Upper lobe of left lung (tissue), 6 donors: ENCODE data around the gene TWNK. TPM values are rescaled to one million over a fixed set of nuclear protein-coding genes. Genes with fewer than 3 reads are reported as not detected.
A peak's percentile ranks its signal among the peaks of the same experiment; 100 is the strongest.
"Not testable (repeated sequence)": the region's sequence is repeated elsewhere in the genome, so short reads cannot be mapped to it uniquely, and the experiment has no call there.

Experiments used
- ATAC-seq, 2 donors: fragments of 200-7000 bp; cut with Tn5 transposase; one replicate each; pipeline ENCODE4 v1.9.1; 2022; ENCODE audit warnings: mild to moderate bottlenecking in 2 of 2, moderate library complexity in 2 of 2; ENCODE audit not compliant: low FRiP score in 2 of 2
- DNase-seq, 2 donors: peaks; one replicate each; pipeline ENCODE4 v3.0.0-alpha.2; 2019 to 2020
- H3K27ac ChIP-seq, 4 donors: fragments of 200-600 bp; sonication (generic); one replicate each; pipeline ENCODE4 v1.5.1; 2016 to 2019
- H3K27me3 ChIP-seq, 4 donors: fragments of 200-600 bp; sonication (generic); one replicate each; pipeline ENCODE4 v1.5.1; 2017 to 2019
- H3K36me3 ChIP-seq, 4 donors: fragments of 200-600 bp; sonication (generic); one replicate each; pipeline ENCODE4 v1.5.1; 2016 to 2019
- H3K4me1 ChIP-seq, 4 donors: fragments of 200-600 bp; sonication (generic); one replicate each; pipeline ENCODE4 v1.5.1; 2018 to 2019
- H3K4me3 ChIP-seq, 4 donors: fragments of 200-600 bp; sonication (generic); one replicate each; pipeline ENCODE4 v1.5.1; 2017 to 2019; ENCODE audit warnings: mild to moderate bottlenecking in 2 of 4, moderate library complexity in 1 of 4
- H3K9me3 ChIP-seq, 4 donors: fragments of 200-600 bp; sonication (generic); one replicate each; pipeline ENCODE4 v1.5.1; 2018 to 2019
- CTCF ChIP-seq, 6 experiments: fragments of 450-650 bp in 4 of 6; fragments of 200-600 bp in 2 of 6; sonication (generic) in 2 of 6; IDR thresholded peaks; one replicate each; pipeline ENCODE4 v1.5.1; 2016 to 2019; ENCODE audit warnings: antibody characterized with exemption in 6 of 6
- EP300 ChIP-seq, 4 donors: sonication (generic); formaldehyde crosslinking; IDR thresholded peaks; one replicate each; pipeline ENCODE4 v1.5.1; 2017; ENCODE audit warnings: antibody characterized with exemption in 4 of 4, control low read depth in 2 of 4
- POLR2A ChIP-seq, 4 donors: fragments of 450-650 bp; IDR thresholded peaks; one replicate each; pipeline ENCODE4 v1.5.1; 2016 to 2017; ENCODE audit warnings: antibody characterized with exemption in 4 of 4, mild to moderate bottlenecking in 2 of 4
- POLR2AphosphoS5 ChIP-seq, 2 donors: sonication (generic); formaldehyde crosslinking; IDR thresholded peaks; one replicate each; pipeline ENCODE4 v1.5.1; 2017; ENCODE audit warnings: antibody characterized with exemption in 2 of 2
- WGBS, 2 donors: methylation state at CpG; one replicate each; pipeline ENCODE4 v1.1.5; 2017 to 2018; 5-methylcytosine and 5-hydroxymethylcytosine counted together
- total RNA-seq, 6 donors: library from RNA; depleted of rRNA in 4 of 6; stranded (reverse); fragments of >200 nt in 4 of 6; gene quantifications; one replicate each; pipeline versions ENCODE4 v1.1.0 to v1.2.1, GENCODE V29; 2016 to 2021
- donor health status: DM: no; HTN: no; CAD: no; lungs with moderate emphysema.
- donor health status: DM: no; HTN: yes; CAD: no; lungs with severe emphysema.

TWNK gene
- total RNA-seq, 6 donors from 2014 or later: 2.6 to 9.1 (median 5.8) TPM

- peak; percentile 67 to 81 for ATAC-seq
- DNase-seq: peak in 1 of 2 donors; percentile 73
- Histone ChIP-seq H3K9me3 (no peaks in the 10 kb centered on the region), H3K4me1 (peaks cover 14 to 24% (median 21%) of the 10 kb centered on the region in 4 donors), H3K27me3 (no peaks in the 10 kb centered on the region), H3K36me3 (peaks cover 13 to 33% (median 31%) of the 10 kb centered on the region in 4 donors), H3K27ac (peak overlapping the region; percentile 93 to 99 (median 96)), H3K4me3 (peak overlapping the region; percentile 56 to 87 (median 80))
- WGBS, 2 donors: 0 to 8% methylated on average over 5 to 6 of the region's 6 CpGs
- no peak for TF ChIP-seq POLR2AphosphoS5 (IDR thresholded peaks at IDR 0.05)
These were observed 45.4 kb downstream of the TWNK start for GRCh38 chr10:101032637-101033224.

DNA sequence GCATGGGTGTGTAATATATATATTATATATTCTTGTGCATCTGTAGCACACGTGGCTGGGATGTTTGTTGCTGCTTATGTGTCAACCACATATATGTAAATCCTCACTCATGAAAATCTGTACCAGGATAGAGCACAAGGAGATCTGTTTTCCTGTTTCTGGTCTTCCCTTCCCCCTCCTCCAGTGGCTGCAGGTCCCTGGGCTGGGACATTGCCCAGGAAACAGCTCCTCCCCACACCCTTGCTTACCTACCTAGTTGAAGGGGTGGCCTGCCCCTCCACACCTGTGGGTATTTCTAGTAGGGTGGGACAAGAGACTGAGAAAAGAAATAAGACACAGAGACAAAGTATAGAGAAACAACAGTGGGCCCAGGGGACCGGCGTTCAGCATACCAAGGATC, 45.9 kb downstream of the TWNK start:
- no peak for DNase-seq
- peak overlapping the region; percentile 93 to 99 (median 96) for H3K27ac ChIP-seq
- H3K4me1 ChIP-seq: peaks cover 14 to 24% (median 21%) of the 10 kb centered on the region in 4 donors
- peak overlapping the region in 3 of 4 donors; percentile 56 to 87 (median 85) for H3K4me3 ChIP-seq
- 71 to 85% methylated on average over 3 of the region's 3 CpGs for WGBS, 2 donors
- no peaks in the 10 kb centered on the region for H3K27me3 ChIP-seq
- no peak for ATAC-seq
- no peak for TF ChIP-seq POLR2AphosphoS5 (IDR thresholded peaks at IDR 0.05)
- no peak for TF ChIP-seq POLR2A (IDR thresholded peaks at IDR 0.05)
- TF ChIP-seq EP300 (IDR thresholded peaks at IDR 0.05): no peak
- TF ChIP-seq CTCF (IDR thresholded peaks at IDR 0.05): no peak
- H3K36me3 ChIP-seq: peaks cover 18 to 39% (median 36%) of the 10 kb centered on the region in 4 donors
- no peaks in the 10 kb centered on the region for H3K9me3 ChIP-seq

- not testable (repeated sequence) for H3K27ac ChIP-seq, H3K9me3 ChIP-seq, DNase-seq, H3K27me3 ChIP-seq, ATAC-seq, H3K4me3 ChIP-seq
- 96 to 97% methylated on average over 4 of the region's 4 CpGs for WGBS, 2 donors
- Histone ChIP-seq H3K36me3 (peaks cover 22 to 50% (median 43%) of the 10 kb centered on the region in 4 donors), H3K4me1 (peaks cover 14 to 24% (median 21%) of the 10 kb centered on the region in 4 donors)
These were observed 47.1 kb downstream of the TWNK start for GRCh38 chr10:101034404-101034803.

DNA sequence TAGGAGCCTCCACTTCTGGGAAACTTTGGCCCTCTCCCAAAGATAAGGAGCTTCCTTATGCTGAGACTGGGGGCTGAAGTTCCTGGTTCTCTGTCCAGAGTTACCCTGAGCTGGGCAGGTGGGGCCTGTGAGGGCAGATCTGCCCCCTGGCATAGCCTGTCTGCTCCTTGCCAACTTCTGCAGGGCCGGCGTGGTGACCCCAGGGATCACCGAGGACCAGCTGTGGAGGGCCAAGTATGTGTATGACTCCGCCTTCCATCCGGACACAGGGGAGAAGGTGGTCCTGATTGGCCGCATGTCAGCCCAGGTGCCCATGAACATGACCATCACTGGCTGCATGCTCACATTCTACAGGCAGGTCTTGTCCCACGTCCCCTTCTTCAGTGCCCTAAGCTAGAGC, 48.0 kb downstream of the TWNK start:
- Histone ChIP-seq H3K36me3 (peaks cover 22 to 59% (median 46%) of the 10 kb centered on the region in 4 donors), H3K27ac (no peak overlapping the region), H3K4me3 (no peak overlapping the region), H3K4me1 (peaks cover 14 to 24% (median 20%) of the 10 kb centered on the region in 4 donors), H3K9me3 (no peaks in the 10 kb centered on the region), H3K27me3 (no peaks in the 10 kb centered on the region)
- TF ChIP-seq CTCF (IDR thresholded peaks at IDR 0.05) (no peak), POLR2AphosphoS5 (IDR thresholded peaks at IDR 0.05) (no peak), EP300 (IDR thresholded peaks at IDR 0.05) (no peak), POLR2A (IDR thresholded peaks at IDR 0.05) (no peak)
- 90 to 93% methylated on average over 2 to 7 of the region's 7 CpGs for WGBS, 2 donors
- DNase-seq (no peak), ATAC-seq (no peak)

DNA sequence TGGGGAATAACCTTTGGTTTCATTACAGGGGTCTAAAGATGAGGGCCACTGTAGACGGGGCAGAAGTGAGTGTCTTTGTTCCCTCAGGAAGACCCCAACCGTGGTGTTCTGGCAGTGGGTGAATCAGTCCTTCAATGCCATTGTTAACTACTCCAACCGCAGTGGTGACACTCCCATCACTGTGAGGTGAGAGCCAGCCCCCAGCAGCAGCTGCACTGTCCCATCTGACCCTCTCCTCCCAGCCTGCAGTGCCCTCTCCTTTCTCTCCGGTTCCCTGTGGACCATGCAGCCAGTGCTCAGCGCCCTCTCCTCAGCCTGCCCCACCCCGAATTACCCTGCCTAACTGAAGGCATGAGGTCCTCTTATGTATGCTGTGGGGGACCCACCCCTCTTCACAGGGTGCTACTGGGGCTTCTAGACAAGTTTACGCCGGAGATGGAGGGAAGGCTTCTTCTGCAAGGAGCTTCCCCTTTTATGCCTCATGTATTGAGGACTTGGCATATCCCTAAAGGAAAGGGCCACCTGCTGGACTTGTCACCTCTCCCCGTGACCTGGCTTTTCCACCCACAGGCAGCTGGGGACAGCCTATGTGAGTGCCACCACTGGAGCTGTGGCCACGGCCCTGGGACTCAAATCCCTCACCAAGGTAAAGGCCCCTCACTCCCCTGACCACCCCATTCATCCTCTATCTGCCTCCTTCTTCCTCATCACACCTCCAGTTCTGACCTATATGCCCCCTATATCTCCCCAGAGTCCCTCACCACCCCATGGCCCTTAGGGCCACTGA, 48.8 kb downstream of the TWNK start:
- ATAC-seq (no peak), DNase-seq (no peak)
- TF ChIP-seq EP300 (IDR thresholded peaks at IDR 0.05) (no peak), POLR2AphosphoS5 (IDR thresholded peaks at IDR 0.05) (no peak), POLR2A (IDR thresholded peaks at IDR 0.05) (no peak), CTCF (IDR thresholded peaks at IDR 0.05) (no peak)
- H3K27ac ChIP-seq: no peak overlapping the region
- peaks cover 8 to 18% (median 15%) of the 10 kb centered on the region in 4 donors for H3K4me1 ChIP-seq
- H3K27me3 ChIP-seq: no peaks in the 10 kb centered on the region
- whole genome bisulfite sequencing, 2 donors: 73 to 92% methylated on average over 10 of the region's 10 CpGs
- no peak overlapping the region for H3K4me3 ChIP-seq
- H3K9me3 ChIP-seq: no peaks in the 10 kb centered on the region
- H3K36me3 ChIP-seq: peaks cover 22 to 59% (median 46%) of the 10 kb centered on the region in 4 donors
